IMR-90 (cell line): ENCODE data around the gene PRDM15. TPM values are rescaled to one million over a fixed set of nuclear protein-coding genes. Genes with fewer than 3 reads are reported as not detected.

Experiments used
- ATAC-seq: fragments of 200-7000 bp; cut with Tn5 transposase; 2 replicates; pipeline ENCODE4 v1.9.1; 2020; ENCODE audit warnings: low read depth, mild to moderate bottlenecking, moderate library complexity
- BruUV-seq: library from RNA; stranded (reverse); fragments of 400-500 nt; replicated peaks from 2 replicates; lab custom pipeline; 2021; lab: Mats Ljungman, UMichigan
- CTCF ChIA-PET: fragments of 300-600 bp; formaldehyde crosslinking; extraction: SDS; loops from one replicate; lab custom pipeline; 2021; ENCODE audit warnings: antibody characterized with exemption; lab: Yijun Ruan, JAX
- POLR2A ChIA-PET: fragments of 300-600 bp; sonication (Branson Sonifier 250); formaldehyde crosslinking; loops from one replicate; lab custom pipeline; 2022; ENCODE audit warnings: antibody characterized with exemption; ENCODE audit not compliant: unreplicated experiment; lab: Charles Lee
- DNase-seq: peaks from one replicate; pipeline ENCODE4 v3.0.0; 2013
- H2AFZ ChIP-seq: replicated peaks from 2 replicates; pipeline ENCODE3; 2013; ENCODE audit warnings: low read length, mild to moderate bottlenecking; ENCODE audit not compliant: poor library complexity
- H2AK5ac ChIP-seq: 2 replicates; pipeline ENCODE4 v1.6.1; 2013; ENCODE audit warnings: low read depth, low read length, inconsistent platforms
- H2AK9ac ChIP-seq: replicated peaks from 2 replicates; pipeline ENCODE3; 2013; ENCODE audit warnings: mild to moderate bottlenecking, low read depth, low read length, moderate library complexity; ENCODE audit not compliant: poor library complexity
- H2BK120ac ChIP-seq: 2 replicates; pipeline ENCODE4 v1.6.1; 2013; ENCODE audit warnings: low read depth, low read length, inconsistent platforms
- H2BK15ac ChIP-seq: 3 replicates; pipeline ENCODE4 v1.6.1; 2013; ENCODE audit warnings: low read depth, low read length, inconsistent platforms
- H2BK20ac ChIP-seq: 2 replicates; pipeline ENCODE4 v1.6.1; 2013; ENCODE audit warnings: low read depth, mild to moderate bottlenecking, inconsistent platforms, low read length, moderate library complexity
- H2BK5ac ChIP-seq: 2 replicates; pipeline ENCODE4 v1.6.1; 2013; ENCODE audit warnings: mild to moderate bottlenecking, low read depth, low read length, inconsistent platforms; ENCODE audit not compliant: poor library complexity, severe bottlenecking
- H3K14ac ChIP-seq: replicated peaks from 2 replicates; pipeline ENCODE4 v1.6.1; 2013; ENCODE audit warnings: low read depth, low read length, inconsistent platforms
- H3K18ac ChIP-seq: 2 replicates; pipeline ENCODE4 v1.6.1; 2013; ENCODE audit warnings: low read depth, low read length, control low read depth
- H3K23ac ChIP-seq: 2 replicates; pipeline ENCODE4 v1.6.1; 2013; ENCODE audit warnings: low read depth, low read length, inconsistent platforms
- H3K27ac ChIP-seq: 2 replicates; pipeline ENCODE4 v1.5.1; 2013; ENCODE audit warnings: mild to moderate bottlenecking, control low read depth, low read length; ENCODE audit not compliant: insufficient read depth
- H3K27me3 ChIP-seq: 2 replicates; pipeline ENCODE4 v1.6.1; 2013; ENCODE audit warnings: low read length; ENCODE audit not compliant: control insufficient read depth, insufficient read depth
- H3K36me3 ChIP-seq: 2 replicates; pipeline ENCODE4 v1.6.1; 2013; ENCODE audit warnings: low read length, mixed read lengths; ENCODE audit not compliant: control insufficient read depth, insufficient read depth
- H3K4ac ChIP-seq: 2 replicates; pipeline ENCODE4 v1.6.1; 2013; ENCODE audit warnings: low read depth, low read length, inconsistent platforms
- H3K4me1 ChIP-seq: 2 replicates; pipeline ENCODE4 v1.6.1; 2013; ENCODE audit warnings: low read length, mixed read lengths; ENCODE audit not compliant: control insufficient read depth, insufficient read depth
- H3K4me2 ChIP-seq: 2 replicates; pipeline ENCODE4 v1.6.1; 2013; ENCODE audit warnings: low read depth, mild to moderate bottlenecking, control low read depth, low read length, moderate library complexity
- H3K4me3 ChIP-seq: 2 replicates; pipeline ENCODE4 v1.5.1; 2013; ENCODE audit warnings: low read depth, mild to moderate bottlenecking, control low read depth, low read length, moderate library complexity; ENCODE audit not compliant: insufficient read depth
- H3K56ac ChIP-seq: 2 replicates; pipeline ENCODE4 v1.6.1; 2013; ENCODE audit warnings: low read length, inconsistent platforms; ENCODE audit not compliant: insufficient read depth; ENCODE audit errors: extremely low read depth
- H3K79me1 ChIP-seq, 2 experiments: 2 replicates each; pipeline ENCODE4 v1.6.1; 2013; ENCODE audit warnings: low read length in 2 of 2, inconsistent platforms in 1 of 2, low read depth in 1 of 2
- H3K9ac ChIP-seq: 2 replicates; pipeline ENCODE4 v1.6.1; 2013; ENCODE audit warnings: low read depth, low read length, control low read depth
- H3K9me1 ChIP-seq: 2 replicates; pipeline ENCODE4 v1.6.1; 2013; ENCODE audit warnings: low read length, inconsistent platforms; ENCODE audit not compliant: insufficient read depth
- H3K9me3 ChIP-seq: 2 replicates; pipeline ENCODE4 v1.6.1; 2013; ENCODE audit warnings: low read length; ENCODE audit not compliant: control insufficient read depth, insufficient read depth
- H4K20me1 ChIP-seq: 2 replicates; pipeline ENCODE4 v1.6.1; 2013; ENCODE audit warnings: low read length, inconsistent platforms; ENCODE audit not compliant: insufficient read depth
- H4K5ac ChIP-seq: 2 replicates; pipeline ENCODE4 v1.6.1; 2013; ENCODE audit warnings: mild to moderate bottlenecking, low read depth, low read length, control low read depth
- H4K8ac ChIP-seq, 2 experiments: 2 replicates each; pipeline ENCODE4 v1.6.1; 2013; ENCODE audit warnings: low read depth in 2 of 2, low read length in 2 of 2, control low read depth in 1 of 2, inconsistent platforms in 1 of 2
- H4K91ac ChIP-seq: 2 replicates; pipeline ENCODE4 v1.6.1; 2013; ENCODE audit warnings: low read depth, low read length, inconsistent platforms; ENCODE audit not compliant: insufficient read depth
- BHLHE40 ChIP-seq: fragments of 150-350 bp; IDR thresholded peaks from 2 replicates; pipeline ENCODE4 v1.6.1; 2016; ENCODE audit warnings: mild to moderate bottlenecking, low read depth, low read length
- CEBPB ChIP-seq: IDR thresholded peaks from 2 replicates; pipeline ENCODE4 v1.6.1; 2012; ENCODE audit warnings: low read depth, low read length, improper control_type of control experiment
- CHD1 ChIP-seq: IDR thresholded peaks from 2 replicates; pipeline ENCODE4 v1.6.1; 2012; ENCODE audit warnings: low read depth, low read length, improper control_type of control experiment
- CTCF ChIP-seq: conservative IDR thresholded peaks from 2 replicates; pipeline ENCODE4 v1.5.1; 2012; ENCODE audit warnings: mild to moderate bottlenecking, low read depth, low read length, improper control_type of control experiment
- FOS ChIP-seq: fragments of 150-350 bp; IDR thresholded peaks from 2 replicates; pipeline ENCODE4 v1.6.1; 2016; ENCODE audit warnings: low read depth, low read length
- MAFK ChIP-seq: IDR thresholded peaks from 2 replicates; pipeline ENCODE4 v1.6.1; 2012; ENCODE audit warnings: low read depth, low read length, improper control_type of control experiment
- MAZ ChIP-seq: IDR thresholded peaks from 2 replicates; pipeline ENCODE4 v1.6.1; 2012; ENCODE audit warnings: low read depth, mild to moderate bottlenecking, low read length, improper control_type of control experiment, moderate library complexity, borderline replicate concordance
- MXI1 ChIP-seq: IDR thresholded peaks from 2 replicates; pipeline ENCODE4 v1.6.1; 2012; ENCODE audit warnings: low read depth, mild to moderate bottlenecking, low read length, moderate library complexity, borderline replicate concordance
- NFE2L2 ChIP-seq: fragments of 150-350 bp; IDR thresholded peaks from 2 replicates; pipeline ENCODE4 v1.6.1; 2016; ENCODE audit warnings: low read depth, mild to moderate bottlenecking, low read length
- POLR2A ChIP-seq: IDR thresholded peaks from 2 replicates; pipeline ENCODE4 v1.6.1; 2012; ENCODE audit warnings: mild to moderate bottlenecking, low read depth, low read length
- RAD21 ChIP-seq: IDR thresholded peaks from 2 replicates; pipeline ENCODE4 v1.6.1; 2012; ENCODE audit warnings: low read length, improper control_type of control experiment
- RCOR1 ChIP-seq: IDR thresholded peaks from 2 replicates; pipeline ENCODE4 v1.6.1; 2012; ENCODE audit warnings: mild to moderate bottlenecking, low read length, improper control_type of control experiment; ENCODE audit not compliant: insufficient replicate concordance
- RFX5 ChIP-seq: IDR thresholded peaks from 2 replicates; pipeline ENCODE4 v1.8.0; 2012; ENCODE audit warnings: low read depth, mild to moderate bottlenecking, low read length, moderate library complexity
- SMC3 ChIP-seq: fragments of 150-350 bp; IDR thresholded peaks from 2 replicates; pipeline ENCODE4 v1.6.1; 2016; ENCODE audit warnings: low read depth, mild to moderate bottlenecking, antibody characterized with exemption, low read length, moderate library complexity
- WGBS, 2 experiments: methylation state at CpG; one replicate each; pipeline versions ENCODE4 v1.1.5 to v1.1.7; 2013; ENCODE audit warnings: missing lambda C conversion rate in 2 of 2; ENCODE audit not compliant: insufficient read length in 1 of 2; ENCODE audit errors: extremely low coverage in 2 of 2; 5-methylcytosine and 5-hydroxymethylcytosine counted together
- dilution Hi-C: fragments of 300-500 bp; cut with HindIII; formaldehyde crosslinking; loops from one replicate; pipeline ENCODE4 v1.14.3; 2018; ENCODE audit warnings: low sequenced_read_pairs; ENCODE audit not compliant: unreplicated experiment
- in situ Hi-C: fragments of 300-500 bp; cut with MboI; formaldehyde crosslinking; loops from 3 replicates; pipeline ENCODE4 v1.14.3; 2019; ENCODE audit warnings: low sequenced_read_pairs, inconsistent platforms, mixed read lengths
- intact Hi-C: fragments of 100-400 bp; cut with micrococcal nuclease; formaldehyde crosslinking; loops from 2 replicates; pipeline ENCODE4 v1.10.0; 2022
- polyA plus RNA-seq, 3 experiments: library from polyadenylated mRNA; depleted of rRNA; stranded (reverse); fragments of >200 nt; gene quantifications; 2 replicates each; pipeline ENCODE4 v1.2.3, GENCODE V29; 2012; ENCODE audit warnings: low replicate concordance in 1 of 3
- total RNA-seq: library from RNA; depleted of rRNA; stranded (reverse); fragments of >200 nt; gene quantifications from 2 replicates; pipeline ENCODE4 v1.2.3, GENCODE V29; 2012
- TF ChIP-seq, protein P1 (sequence below): fragments of 150-350 bp; IDR thresholded peaks from 2 replicates; pipeline ENCODE4 v1.6.1; 2016; ENCODE audit warnings: low read depth, mild to moderate bottlenecking, low read length, moderate library complexity, borderline replicate concordance
- TF ChIP-seq, protein P2 (sequence below): fragments of 150-350 bp; IDR thresholded peaks from 2 replicates; pipeline ENCODE4 v1.6.1; 2017; ENCODE audit warnings: mild to moderate bottlenecking, antibody characterized with exemption, low read length, low read depth

Gene PRDM15
- total and polyA plus RNA-seq, 2 of the 4 experiments (the other 2 are of a cell fraction): 7.3 to 8.8 TPM

- H2BK20ac ChIP-seq: no peak overlapping the region
- H3K4me2 ChIP-seq: no peak overlapping the region
- ATAC-seq (no peak), DNase-seq (no peak)
- H2BK5ac ChIP-seq: peak overlapping the region; percentile 50
- H3K18ac ChIP-seq: no peak overlapping the region
- H3K79me1 ChIP-seq: peaks cover 0 to 7% of the 10 kb centered on the region in 2 experiments; a peak in 1 of 4 replicates
- BruUV-seq: no TSS peak
- in situ Hi-C loops (no loop called here), dilution Hi-C loops (no loop called here), intact Hi-C loops (no loop called here)
- no peak overlapping the region for H3K14ac ChIP-seq
- H3K27ac ChIP-seq: no peak overlapping the region
- CTCF ChIA-PET: no interaction called here
- no peak overlapping the region for H2BK120ac ChIP-seq
- no peaks in the 10 kb centered on the region for H3K27me3 ChIP-seq
- H3K56ac ChIP-seq: no peak overlapping the region
- H4K5ac ChIP-seq: no peak overlapping the region
- H3K4me1 ChIP-seq: no peaks in the 10 kb centered on the region
- H4K91ac ChIP-seq: no peak overlapping the region
- no peak overlapping the region for H2AK5ac ChIP-seq
- H3K9me1 ChIP-seq: peaks cover 2% of the 10 kb centered on the region; the same call in 1 of the 2 replicates
- no peak overlapping the region for H3K23ac ChIP-seq
- POLR2A ChIA-PET: no interaction called here
- WGBS, 2 experiments: 100% methylated on average over 3 of the region's 4 CpGs; no CpG with 5 or more reads in 1 of the 2 experiments
- H3K4ac ChIP-seq: no peak overlapping the region
- H3K9me3 ChIP-seq: no peaks in the 10 kb centered on the region
- H3K9ac ChIP-seq: no peak overlapping the region
- TF ChIP-seq FOS (no peak), SMC3 (no peak), RAD21 (no peak), RCOR1 (no peak), MAZ (no peak), POLR2A (no peak), CEBPB (no peak), CHD1 (no peak), MAFK (no peak), CTCF (no peak), NFE2L2 (no peak), BHLHE40 (no peak), RFX5 (no peak), MXI1 (no peak)
- TF ChIP-seq, protein P1, sequence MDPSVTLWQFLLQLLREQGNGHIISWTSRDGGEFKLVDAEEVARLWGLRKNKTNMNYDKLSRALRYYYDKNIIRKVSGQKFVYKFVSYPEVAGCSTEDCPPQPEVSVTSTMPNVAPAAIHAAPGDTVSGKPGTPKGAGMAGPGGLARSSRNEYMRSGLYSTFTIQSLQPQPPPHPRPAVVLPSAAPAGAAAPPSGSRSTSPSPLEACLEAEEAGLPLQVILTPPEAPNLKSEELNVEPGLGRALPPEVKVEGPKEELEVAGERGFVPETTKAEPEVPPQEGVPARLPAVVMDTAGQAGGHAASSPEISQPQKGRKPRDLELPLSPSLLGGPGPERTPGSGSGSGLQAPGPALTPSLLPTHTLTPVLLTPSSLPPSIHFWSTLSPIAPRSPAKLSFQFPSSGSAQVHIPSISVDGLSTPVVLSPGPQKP: no peak
- TF ChIP-seq, protein P2, sequence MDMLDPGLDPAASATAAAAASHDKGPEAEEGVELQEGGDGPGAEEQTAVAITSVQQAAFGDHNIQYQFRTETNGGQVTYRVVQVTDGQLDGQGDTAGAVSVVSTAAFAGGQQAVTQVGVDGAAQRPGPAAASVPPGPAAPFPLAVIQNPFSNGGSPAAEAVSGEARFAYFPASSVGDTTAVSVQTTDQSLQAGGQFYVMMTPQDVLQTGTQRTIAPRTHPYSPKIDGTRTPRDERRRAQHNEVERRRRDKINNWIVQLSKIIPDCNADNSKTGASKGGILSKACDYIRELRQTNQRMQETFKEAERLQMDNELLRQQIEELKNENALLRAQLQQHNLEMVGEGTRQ: no peak
- peaks cover 18% of the 10 kb centered on the region for H3K36me3 ChIP-seq
- no peaks in the 10 kb centered on the region for H4K20me1 ChIP-seq
- H2AFZ ChIP-seq: no peak overlapping the region
- H4K8ac ChIP-seq: no peak overlapping the region
- no peak overlapping the region for H3K4me3 ChIP-seq
- no peak overlapping the region for H2BK15ac ChIP-seq
- H2AK9ac ChIP-seq: no peak overlapping the region
Observed at GRCh38 chr21:41806773-41807172, 72.4 kb downstream of the PRDM15 start.
